HG03565 (cell line): Measurements from ENCODE around the gene DIMT1.

Experiments
- ATAC-seq: cut with Tn5 transposase; IDR thresholded peaks from one replicate; pipeline ENCODE4 v1.9.1; 2021; ENCODE audit warnings: mild to moderate bottlenecking, moderate library complexity; ENCODE audit not compliant: unreplicated experiment

DIMT1 gene

DNA sequence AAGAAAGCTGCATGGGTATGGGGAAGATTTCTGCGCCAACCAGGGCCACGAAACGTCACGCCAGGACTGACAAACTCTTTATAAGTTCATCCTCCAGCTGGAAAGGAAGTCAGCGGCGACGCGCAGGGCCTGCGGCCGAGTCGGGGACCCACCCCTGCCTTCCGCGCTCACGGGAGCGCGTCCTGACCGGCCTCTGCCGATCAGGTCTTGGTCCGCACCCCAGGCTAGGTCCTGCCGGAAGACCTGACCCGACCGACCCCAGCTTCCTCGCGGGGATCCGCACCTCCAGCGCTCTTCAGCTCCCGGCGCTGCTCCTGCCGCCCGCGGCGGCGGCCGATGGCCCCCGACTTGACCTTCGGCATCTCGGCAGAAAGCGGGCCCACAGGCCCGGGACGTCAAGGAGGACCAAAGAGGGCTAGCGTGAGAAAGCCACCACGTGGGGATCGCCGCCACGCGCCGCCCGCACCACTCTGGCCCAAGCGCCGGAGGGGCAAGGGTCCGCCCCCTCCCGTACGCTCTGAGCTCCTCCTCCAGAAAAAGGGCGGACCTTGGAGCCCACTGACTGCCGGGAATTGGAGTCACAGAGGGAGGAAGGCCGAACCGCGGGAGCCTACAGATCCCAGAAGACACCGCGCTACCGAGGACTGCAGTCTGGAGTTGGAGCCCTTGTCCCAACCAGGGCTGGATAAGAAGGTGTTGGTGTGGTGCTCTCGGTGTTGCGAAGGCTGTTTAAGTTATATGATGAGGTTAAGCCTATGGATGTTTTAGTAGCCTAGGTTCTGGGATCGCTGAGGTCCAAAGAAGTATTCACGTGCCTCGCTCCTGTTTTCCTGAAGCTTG lies at the start of gene DIMT1:
DIMT1 (minus strand) TSS at position 495 of the 840 bp plus-strand sequence; CDS start at position 362, 133 bp downstream.
- ATAC-seq: peak; percentile 93

DNA sequence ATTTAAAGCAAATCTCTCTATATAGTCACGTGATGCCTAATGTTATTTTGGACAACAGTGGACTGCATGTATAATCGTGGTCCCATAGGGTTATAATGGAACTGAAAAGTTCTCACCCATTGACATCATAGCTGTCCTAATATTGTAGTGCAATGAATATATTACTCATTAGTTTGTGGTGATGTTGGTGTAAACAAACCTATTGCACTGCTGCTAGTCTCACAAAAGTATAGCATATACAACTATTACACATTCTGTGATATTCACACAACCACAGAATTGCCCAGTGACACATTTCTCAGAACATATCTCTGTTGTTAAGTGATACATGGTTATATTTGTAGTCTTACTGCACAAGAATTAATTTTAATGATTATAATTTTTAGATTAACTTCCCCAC lies 46.6 kb upstream of the DIMT1 start:
- ATAC-seq: no peak

DNA sequence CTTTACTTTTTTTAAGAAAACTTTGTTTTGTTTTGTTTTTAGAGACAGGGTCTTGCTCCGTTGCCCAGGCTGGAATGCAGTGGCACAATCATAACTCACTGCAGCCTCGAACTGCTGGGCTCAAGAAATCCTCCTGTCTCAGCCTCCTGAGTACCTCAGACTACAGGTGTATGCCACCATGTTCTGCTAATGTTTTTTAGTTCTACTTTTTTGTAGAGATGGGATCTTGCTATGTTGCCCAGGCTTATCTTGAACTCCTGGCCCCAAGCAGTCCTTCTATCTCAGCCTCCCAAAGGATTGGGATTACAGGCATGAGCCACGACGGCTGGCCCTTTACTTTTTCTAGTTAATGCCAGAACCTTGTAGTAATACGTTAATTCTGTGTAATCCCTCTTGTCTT lies 44.8 kb upstream of the DIMT1 start:
- ATAC-seq: no peak

DNA sequence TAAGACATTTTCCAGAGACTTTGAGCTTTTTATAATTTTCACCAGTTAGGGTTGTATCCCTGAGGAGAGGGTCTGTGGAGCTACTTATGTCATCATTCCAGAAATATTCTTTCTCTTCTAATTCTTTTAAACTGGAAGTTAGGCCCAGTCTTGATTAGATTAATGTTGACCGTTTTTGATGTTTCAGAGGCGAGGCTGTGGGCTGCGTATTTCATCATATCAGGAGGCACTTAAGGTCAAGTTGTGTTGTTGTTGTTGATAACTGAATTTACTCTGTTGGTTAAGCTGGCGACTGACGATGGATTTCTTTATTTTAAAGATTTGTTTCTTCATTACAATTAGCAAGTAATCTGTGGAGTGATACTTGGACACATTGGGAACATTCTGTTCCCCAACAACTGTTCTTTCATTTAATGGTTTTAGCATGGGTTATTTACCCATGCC lies 28.9 kb upstream of the DIMT1 start:
- ATAC-seq: no peak

DNA sequence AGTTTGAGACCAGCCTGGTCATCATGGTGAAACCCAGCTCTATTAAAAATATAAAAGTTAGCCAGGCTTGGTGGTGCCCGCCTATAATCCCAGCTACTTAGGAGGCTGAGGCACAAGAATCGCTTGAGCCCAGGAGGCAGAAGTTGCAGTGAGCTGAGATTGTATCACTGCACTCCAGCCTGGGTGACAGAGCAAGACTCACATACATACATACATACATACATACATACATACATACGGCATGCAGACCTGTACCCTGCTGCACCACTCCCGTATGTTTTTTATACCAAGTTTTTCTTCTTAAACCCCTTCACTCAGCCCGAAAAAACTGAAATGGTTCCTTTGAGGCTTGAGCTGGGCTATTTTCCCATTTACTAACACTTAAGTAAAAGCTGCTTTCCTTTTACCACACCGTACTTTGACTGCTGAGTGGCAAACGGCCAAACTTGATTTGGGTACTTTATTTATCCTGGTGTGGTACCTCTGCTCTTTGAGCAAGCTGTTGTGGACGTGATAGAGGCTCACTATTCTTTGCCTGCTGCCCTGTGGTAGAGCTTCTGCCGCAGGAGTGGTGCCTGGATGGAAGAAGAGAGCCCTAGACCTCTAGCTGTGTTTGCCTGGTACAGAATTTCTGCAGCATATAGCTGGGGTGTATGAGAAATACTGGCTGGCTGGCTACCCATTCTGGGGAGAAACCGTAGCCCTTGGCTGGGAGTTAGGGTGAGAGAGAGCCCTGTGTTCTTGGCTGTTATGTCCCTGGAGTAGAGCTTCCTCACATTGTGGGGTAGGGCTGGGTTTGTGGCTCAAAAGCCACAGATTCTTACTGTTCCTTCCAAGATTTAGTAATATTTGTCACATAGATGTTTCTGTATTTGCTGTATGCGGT lies 28.3 kb upstream of the DIMT1 start:
- no peak for ATAC-seq

DNA sequence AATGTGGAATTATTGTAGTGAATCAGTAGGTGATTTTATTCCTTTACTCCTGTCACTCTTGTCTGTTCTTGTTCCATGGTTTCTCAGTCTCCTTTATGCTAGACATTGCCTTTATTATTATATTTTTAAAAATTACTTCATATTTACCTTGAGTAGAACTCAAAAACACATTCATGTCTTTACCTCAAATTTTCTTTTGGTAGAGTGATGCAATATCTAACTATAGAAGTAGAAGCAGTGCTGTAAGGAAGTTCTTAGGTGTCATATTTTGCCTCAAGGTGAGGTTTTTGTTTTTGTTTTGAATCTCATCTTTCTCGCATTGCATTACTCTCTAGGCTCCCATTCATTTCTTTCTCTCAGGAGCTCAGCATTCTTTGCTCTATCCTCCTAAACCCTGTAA lies 21.1 kb upstream of the DIMT1 start:
- ATAC-seq: no peak

DNA sequence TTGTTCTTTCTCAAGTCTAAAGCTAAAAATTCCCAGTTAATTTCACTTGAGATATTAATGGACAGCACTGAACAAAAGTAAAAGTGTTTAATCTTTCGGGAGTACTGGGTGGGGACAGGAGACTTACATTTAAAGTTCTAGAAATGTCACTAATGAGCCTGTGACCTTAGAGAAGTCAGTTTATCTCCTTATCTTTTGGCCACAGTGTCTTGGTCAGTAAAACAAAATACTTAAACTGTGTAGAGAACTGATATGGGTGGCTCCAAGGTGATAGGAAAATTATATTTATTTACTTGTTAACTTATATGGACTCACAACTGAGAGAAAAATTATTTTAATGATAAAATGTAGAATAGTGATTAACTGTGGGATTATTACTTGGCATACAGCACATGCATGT lies 17.7 kb upstream of the DIMT1 start:
- no peak for ATAC-seq

DNA sequence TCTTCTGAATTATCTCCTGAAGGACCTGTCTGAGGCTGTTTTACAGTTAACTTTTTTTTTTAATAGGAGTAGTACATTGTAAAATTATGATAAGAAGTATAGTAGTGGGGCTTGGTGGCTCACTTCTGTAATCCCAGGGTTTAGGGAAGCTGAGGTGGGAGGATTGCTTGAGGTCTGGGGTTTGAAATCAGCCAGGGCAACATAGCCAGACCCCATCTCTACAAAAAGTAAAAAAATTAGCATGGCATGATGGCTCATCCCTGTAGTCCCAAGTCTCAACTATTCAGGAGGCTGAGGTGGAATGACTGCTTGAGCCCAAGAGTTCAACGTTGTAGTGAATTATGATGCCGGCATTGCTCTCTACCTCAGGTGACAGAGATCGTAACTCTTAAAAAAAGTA lies 15.9 kb upstream of the DIMT1 start:
- no peak for ATAC-seq

DNA sequence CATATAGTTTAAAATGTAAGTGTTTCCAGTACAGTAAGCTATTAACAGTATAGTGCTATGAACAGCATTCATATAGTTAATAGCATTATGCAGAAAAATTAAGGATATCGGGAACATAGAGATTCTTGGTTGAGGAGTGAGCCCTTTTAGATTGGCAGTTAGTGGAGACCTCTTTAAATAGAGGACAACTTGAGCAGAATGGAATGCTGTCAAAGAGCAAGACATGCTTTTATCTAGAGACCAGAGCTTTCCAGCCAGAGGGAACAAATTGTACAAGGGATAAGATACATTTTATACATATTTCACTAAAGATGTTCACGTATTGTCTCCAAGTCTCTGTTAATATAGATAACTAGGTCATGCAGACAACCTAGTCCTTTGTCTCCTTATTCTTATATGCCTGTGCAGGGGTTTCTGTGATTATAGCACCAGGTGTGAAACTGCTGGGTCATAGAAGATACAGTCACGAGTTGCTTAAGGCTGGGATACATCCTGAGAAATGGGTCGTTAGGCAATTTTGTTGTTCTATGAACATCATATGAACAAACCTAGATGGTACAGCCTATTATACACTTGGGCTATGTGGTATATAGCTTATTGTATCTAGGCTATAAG lies 14.9 kb upstream of the DIMT1 start:
- no peak for ATAC-seq

DNA sequence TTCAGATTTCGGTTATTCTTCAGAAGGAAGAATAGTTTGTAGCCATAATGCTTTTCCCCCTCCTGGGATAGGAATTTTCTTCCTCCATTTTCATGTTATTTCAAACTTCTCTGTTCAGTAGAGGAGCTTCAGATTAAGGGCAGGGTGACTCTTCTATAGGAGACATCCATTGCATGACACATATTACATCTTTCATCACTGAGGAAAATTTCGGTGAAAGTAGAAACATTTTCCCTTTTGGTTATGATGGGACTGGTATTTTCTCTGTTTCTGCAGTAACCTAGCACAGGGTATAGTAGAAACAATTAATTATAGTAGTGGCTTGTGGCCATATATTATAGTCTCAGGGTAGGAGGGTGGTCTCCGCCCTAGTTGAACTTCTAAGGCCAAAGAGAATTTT lies 10.0 kb upstream of the DIMT1 start:
- ATAC-seq: no peak

DNA sequence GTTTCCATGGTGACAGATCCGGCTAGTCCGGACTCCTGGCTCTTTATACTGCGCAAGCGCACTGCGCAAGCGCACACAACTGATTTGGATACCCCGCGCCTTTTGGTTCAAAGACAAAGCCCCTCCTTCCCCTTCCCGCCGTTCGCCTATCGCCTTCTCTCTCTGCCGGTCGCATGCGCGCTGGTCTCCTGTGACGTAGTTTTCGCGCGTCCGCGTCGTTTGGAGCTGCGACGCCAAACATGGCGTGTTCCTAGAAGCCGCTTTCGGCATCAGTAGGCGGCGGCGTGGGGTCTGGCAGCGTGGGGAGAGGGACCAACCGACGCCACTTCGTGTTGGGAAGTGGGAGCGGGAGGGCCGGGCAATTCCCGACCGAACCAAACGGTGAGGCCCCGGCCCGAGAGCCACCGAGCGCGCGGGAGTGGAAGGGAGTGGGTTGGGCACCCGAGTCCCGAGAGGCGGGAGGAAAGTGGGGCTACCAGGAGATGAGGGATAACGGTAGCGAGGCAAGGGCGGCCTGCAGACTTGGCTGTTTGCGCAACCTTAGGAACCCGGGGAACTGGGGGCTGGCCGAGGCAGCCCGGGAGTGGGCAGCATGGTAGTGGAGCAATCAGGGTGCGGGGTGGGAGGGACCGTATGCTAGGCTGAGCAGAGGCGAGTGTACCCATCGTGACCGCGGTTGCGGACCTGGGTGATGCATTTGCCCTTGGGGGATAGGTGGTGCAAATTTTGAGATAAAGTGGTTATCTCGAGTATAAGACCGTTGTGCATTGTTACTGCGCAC lies 9.0 kb upstream of the DIMT1 start, which contains the start of gene IPO11:
IPO11 (plus strand) TSS at position 215 of the 781 bp plus-strand sequence. CDS start 24,517 bp downstream, outside the sequence.
- ATAC-seq: peak; percentile 97

DNA sequence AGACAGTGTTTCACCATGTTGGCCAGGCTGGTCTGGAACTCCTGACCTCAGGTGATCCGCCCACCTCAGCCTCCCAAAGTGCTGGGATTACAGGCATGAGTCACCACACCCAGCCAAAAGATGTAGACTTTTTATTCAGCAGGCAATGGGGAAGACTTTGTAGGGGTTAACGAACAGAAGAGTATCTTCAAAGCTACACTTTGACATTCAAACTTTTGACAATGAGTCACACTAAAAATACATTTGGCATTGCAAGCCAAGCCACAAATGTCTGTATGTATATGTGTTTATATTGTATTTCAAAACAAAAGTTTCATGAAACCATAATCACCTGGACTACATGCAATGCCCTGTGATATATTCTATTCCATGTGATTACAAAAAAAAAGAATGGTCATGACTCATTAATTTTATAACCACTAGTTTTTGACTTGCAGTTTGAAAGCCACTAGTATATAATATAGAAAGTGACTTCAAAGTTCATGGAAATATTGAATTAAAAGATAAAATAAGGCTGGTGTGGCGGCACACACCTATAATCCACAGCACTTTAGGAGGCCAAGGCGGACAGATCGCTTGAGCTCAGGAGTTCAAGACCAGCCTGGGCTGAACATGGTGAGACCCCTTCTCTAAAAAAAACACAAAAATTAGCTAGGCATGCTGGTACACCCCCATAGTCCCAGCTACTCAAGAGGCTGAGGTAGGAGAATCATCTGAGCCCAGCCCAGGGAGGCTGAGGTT lies 8.3 kb downstream of the DIMT1 start:
- no peak for ATAC-seq

DNA sequence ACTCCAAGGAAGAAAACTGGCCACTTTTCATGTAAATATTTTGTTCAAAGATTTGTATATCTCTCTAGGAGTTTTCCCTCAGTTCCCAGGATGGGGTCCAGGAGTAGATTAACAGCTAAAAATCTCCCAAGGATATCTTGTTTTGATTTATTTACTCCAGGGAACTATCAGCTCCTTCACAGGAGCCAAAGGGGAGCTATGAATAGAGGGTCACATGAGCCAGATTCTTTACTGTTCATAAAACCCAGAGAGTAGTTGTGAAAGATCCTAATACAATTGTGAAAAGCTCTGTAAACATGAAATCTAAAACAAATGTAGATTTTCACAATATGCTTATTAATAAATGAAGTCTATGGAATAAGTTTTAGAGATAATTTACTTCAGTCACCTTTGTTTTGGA lies 16.9 kb downstream of the DIMT1 start:
- ATAC-seq: no peak

DNA sequence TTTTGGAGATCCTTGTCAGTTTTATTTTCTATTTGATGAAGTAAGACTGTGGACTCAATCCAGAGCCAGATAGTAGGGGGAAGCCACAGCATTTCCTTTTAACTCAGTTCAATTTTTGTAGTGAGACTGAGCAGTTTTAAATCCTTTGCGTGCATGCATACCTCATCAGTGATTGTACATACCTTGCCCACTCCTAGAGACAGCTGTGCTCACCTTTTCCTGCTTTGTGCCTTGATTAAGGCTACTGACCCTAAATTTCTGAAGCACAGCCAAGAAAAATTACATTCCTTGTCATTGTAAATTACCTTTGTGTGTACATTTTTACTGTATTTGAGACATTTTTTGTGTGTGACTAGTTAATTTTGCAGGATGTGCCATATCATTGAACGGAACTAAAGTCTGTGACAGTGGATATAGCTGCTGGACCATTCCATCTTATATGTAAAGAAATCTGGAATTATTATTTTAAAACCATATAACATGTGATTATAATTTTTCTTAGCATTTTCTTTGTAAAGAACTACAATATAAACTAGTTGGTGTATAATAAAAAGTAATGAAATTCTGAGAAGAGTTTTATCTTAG lies 17.8 kb downstream of the DIMT1 start:
- no peak for ATAC-seq

DNA sequence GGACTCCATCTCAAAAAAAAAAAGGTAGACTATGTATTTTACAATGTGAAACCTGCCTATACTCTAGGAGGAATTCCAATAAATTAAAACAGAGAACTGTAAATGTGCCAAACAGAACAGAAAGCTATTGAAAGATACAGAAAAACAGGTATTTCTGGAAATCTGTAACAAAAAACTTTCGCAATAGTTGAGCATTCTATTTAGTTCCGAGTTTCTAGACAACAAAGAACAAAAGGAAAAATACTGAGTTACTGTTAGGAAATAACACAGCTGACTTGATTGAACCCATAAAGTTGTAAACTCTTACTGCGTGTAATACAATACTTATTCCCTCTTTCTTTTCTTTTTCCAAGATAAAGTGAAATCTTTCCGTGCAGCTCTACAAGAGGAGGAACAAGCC lies 18.6 kb downstream of the DIMT1 start:
- no peak for ATAC-seq

DNA sequence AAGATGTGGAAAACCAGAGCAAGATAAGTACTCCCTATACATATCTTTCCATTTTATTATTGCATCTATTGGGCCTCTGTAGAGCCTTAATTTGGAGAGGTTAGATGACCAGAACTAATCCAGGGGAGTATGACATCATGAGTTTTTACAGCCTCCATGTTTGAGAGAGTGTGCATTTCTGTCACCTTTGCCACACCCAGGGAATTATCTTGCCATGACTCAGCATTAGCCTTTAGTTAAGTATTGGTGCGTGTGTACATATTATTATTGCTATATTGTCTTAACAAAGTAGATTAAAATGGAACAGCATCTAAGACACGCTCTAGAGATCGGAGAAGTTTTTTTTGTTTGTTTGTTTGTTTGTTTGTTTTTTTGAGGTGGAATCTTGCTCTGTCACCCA lies 27.6 kb downstream of the DIMT1 start:
- no peak for ATAC-seq

DNA sequence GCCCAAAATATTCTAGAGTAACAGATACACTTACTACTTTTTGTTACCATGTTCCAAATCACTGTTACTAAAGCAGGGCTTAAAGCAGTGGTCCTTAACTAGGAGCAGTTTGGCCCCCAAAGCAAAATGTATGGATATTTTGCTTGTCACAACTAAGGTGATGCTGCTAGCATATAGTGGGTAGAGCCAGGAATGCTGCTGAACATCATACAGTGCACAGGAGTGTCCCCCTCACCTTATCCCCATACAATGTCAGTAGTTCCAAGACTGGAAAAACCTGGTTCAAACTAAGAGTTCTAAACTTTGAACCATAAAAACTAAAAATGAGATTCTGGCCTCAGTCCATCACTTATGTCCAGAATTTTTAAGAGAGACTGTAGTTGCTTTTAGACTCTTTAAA lies 28.1 kb downstream of the DIMT1 start:
- no peak for ATAC-seq

DNA sequence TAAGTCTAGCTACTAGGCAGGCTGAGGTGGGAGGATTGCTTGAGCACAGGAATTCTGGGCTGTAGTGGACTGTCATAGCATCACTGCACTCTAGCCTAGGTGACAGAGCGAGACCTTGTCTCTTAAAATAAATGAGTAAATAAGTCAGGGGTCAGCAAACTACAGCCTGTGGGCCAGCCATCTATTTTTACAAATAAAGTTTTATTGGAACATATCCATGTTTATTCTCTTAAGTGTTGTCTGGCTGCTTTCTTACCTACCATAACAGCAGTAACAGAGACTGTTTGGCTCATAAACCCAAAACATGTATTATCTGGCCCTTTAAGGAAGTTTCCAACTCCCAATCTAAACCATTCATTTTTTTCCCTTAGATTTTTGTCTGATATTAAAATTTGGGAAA lies 29.6 kb downstream of the DIMT1 start:
- ATAC-seq: no peak

DNA sequence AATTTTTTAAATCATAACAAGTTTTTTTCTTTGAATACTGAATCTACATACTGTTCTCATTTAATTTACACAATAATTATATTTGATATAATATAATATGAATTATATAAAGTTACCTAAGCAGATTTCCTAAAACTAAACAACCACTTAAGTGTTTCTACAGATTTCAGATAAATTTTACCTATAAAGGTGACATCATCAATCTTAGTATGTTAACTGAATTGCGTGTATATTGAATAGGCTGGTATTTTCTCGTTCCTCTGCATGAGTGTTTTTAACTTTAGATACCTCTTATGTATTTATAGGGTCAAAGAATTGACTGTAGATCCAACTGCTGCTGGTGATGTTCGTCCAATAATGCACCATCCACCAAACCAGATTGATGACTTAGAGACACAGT lies 30.3 kb downstream of the DIMT1 start:
- ATAC-seq: no peak

DNA sequence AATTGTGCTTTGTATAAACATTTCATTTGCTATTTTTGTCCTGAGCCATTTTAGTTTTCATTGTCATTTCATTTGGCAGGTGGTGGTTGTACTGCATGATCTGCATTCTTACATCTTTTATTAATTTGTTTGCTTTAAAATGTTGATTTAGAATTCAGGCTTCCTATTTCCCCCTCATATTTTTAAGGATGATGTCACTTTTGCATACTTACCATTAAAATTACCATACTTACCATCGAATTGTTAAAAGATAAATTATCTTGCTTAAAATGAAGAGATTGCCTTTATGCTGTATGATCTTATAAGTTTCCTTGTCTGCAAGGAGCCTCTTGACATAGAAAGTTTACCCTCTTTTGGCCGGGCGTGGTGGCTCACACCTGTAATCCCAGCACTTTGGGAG lies 31.1 kb downstream of the DIMT1 start:
- ATAC-seq: no peak
